CD14-positive monocyte (primary cell): Measurements from ENCODE around the gene KCNE4. TPM values are rescaled to one million over a fixed set of nuclear protein-coding genes. Genes with fewer than 3 reads are reported as not detected.

Source experiments
- DNase-seq, 3 donors: peaks; one replicate each; pipeline ENCODE4 v3.0.0-alpha.2; 2011 to 2022
- H2AFZ ChIP-seq: 2 replicates; pipeline ENCODE4 v1.6.0; 2012; ENCODE audit warnings: mild to moderate bottlenecking, low read depth, low read length, inconsistent platforms; ENCODE audit not compliant: insufficient read depth, poor library complexity, severe bottlenecking
- H3K27ac ChIP-seq, 2 donors: 1 replicate in 1 of 2; 2 replicates in 1 of 2; pipeline ENCODE4 v1.5.1; 2012 to 2013; ENCODE audit warnings: low read length in 2 of 2, control low read depth in 1 of 2, inconsistent platforms in 1 of 2, low read depth in 1 of 2, mild to moderate bottlenecking in 1 of 2
- H3K27me3 ChIP-seq, 2 donors: one replicate each; pipeline versions ENCODE4 v1.6.0 to v1.6.1; 2011 to 2013; ENCODE audit warnings: low read length in 2 of 2; ENCODE audit not compliant: control insufficient read depth in 2 of 2, insufficient read depth in 2 of 2
- H3K36me3 ChIP-seq, 2 donors: replicated peaks in 1 of 2; 1 replicate in 1 of 2; 2 replicates in 1 of 2; pipeline versions ENCODE4 v1.5.1 to v1.6.1; 2012 to 2013; ENCODE audit warnings: low read length in 2 of 2, control low read depth in 1 of 2, inconsistent platforms in 1 of 2, mild to moderate bottlenecking in 1 of 2; ENCODE audit not compliant: insufficient read depth in 2 of 2, control insufficient read depth in 1 of 2
- H3K4me1 ChIP-seq, 2 donors: 1 replicate in 1 of 2; 2 replicates in 1 of 2; pipeline versions ENCODE4 v1.5.1 to v1.6.1; 2012 to 2013; ENCODE audit warnings: low read length in 2 of 2, control low read depth in 1 of 2, inconsistent platforms in 1 of 2, mild to moderate bottlenecking in 1 of 2, moderate library complexity in 1 of 2; ENCODE audit not compliant: insufficient read depth in 2 of 2, control insufficient read depth in 1 of 2
- H3K4me2 ChIP-seq: replicated peaks from 2 replicates; pipeline ENCODE3; 2012; ENCODE audit warnings: low read length, moderate library complexity, mild to moderate bottlenecking; ENCODE audit not compliant: poor library complexity, severe bottlenecking; ENCODE audit errors: extremely low read depth
- H3K4me3 ChIP-seq, 3 experiments: fragments of 200-600 bp in 1 of 3; sonication (generic) in 1 of 3; replicated peaks in 1 of 3; 1 replicate in 2 of 3; 2 replicates in 1 of 3; pipeline ENCODE4 v1.5.1; 2011 to 2013; ENCODE audit warnings: low read length in 3 of 3, mild to moderate bottlenecking in 3 of 3, control low read depth in 2 of 3, low read depth in 2 of 3, inconsistent platforms in 1 of 3, moderate library complexity in 1 of 3
- H3K79me2 ChIP-seq: 2 replicates; pipeline ENCODE4 v1.6.0; 2012; ENCODE audit warnings: mild to moderate bottlenecking, control low read depth, inconsistent platforms, low read length, moderate library complexity; ENCODE audit not compliant: insufficient read depth
- H3K9ac ChIP-seq: 2 replicates; pipeline ENCODE4 v1.6.0; 2017; ENCODE audit warnings: low read length, mild to moderate bottlenecking; ENCODE audit not compliant: insufficient read depth, poor library complexity, severe bottlenecking
- H3K9me3 ChIP-seq, 2 donors: replicated peaks in 1 of 2; 1 replicate in 1 of 2; 2 replicates in 1 of 2; pipeline versions ENCODE4 v1.5.1 to v1.6.1; 2012 to 2013; ENCODE audit warnings: low read length in 2 of 2, control low read depth in 1 of 2; ENCODE audit not compliant: control insufficient read depth in 1 of 2, insufficient read depth in 1 of 2
- H4K20me1 ChIP-seq: 2 replicates; pipeline ENCODE4 v1.6.0; 2012; ENCODE audit warnings: mild to moderate bottlenecking, low read length, control low read depth, moderate library complexity; ENCODE audit not compliant: insufficient read depth
- H3K27ac Mint-ChIP-seq, 7 donors: one replicate each; pipeline ENCODE4 v1.8.0; 2020; ENCODE audit warnings: mild to moderate bottlenecking in 7 of 7, mixed read lengths in 7 of 7, moderate library complexity in 6 of 7, inconsistent platforms in 2 of 7
- H3K27me3 Mint-ChIP-seq, 3 donors: one replicate each; pipeline ENCODE4 v1.8.0; 2021 to 2022; ENCODE audit warnings: low read depth in 3 of 3, mild to moderate bottlenecking in 3 of 3, mixed read lengths in 3 of 3, moderate library complexity in 3 of 3, inconsistent platforms in 1 of 3
- H3K36me3 Mint-ChIP-seq, 2 donors: one replicate each; pipeline ENCODE4 v1.8.0; 2020; ENCODE audit warnings: mixed read lengths in 2 of 2, inconsistent platforms in 1 of 2, mild to moderate bottlenecking in 1 of 2
- H3K4me1 Mint-ChIP-seq: one replicate; pipeline ENCODE4 v1.8.0; 2020; ENCODE audit warnings: mild to moderate bottlenecking, mixed read lengths
- H3K4me3 Mint-ChIP-seq, 2 donors: one replicate each; pipeline ENCODE4 v1.8.0; 2020; ENCODE audit warnings: mild to moderate bottlenecking in 2 of 2, mixed read lengths in 2 of 2, moderate library complexity in 1 of 2
- H3K9me3 Mint-ChIP-seq, 7 donors: one replicate each; pipeline ENCODE4 v1.8.0; 2020 to 2022; ENCODE audit warnings: mixed read lengths in 7 of 7, mild to moderate bottlenecking in 6 of 7, moderate library complexity in 6 of 7, inconsistent platforms in 2 of 7
- CTCF ChIP-seq: fragments of 200-600 bp; IDR thresholded peaks from one replicate; pipeline ENCODE4 v1.8.0; 2022; ENCODE audit warnings: antibody characterized with exemption, mild to moderate bottlenecking
- WGBS: methylation state at CpG from one replicate; pipeline ENCODE4 v1.1.5; 2013; ENCODE audit warnings: missing lambda C conversion rate; ENCODE audit not compliant: insufficient coverage; 5-methylcytosine and 5-hydroxymethylcytosine counted together
- intact Hi-C, 2 donors: fragments of 100-400 bp; cut with micrococcal nuclease; formaldehyde crosslinking; loops; one replicate each; pipeline versions ENCODE4 v1.15.0 to v1.15.1; 2023
- polyA plus RNA-seq, 3 donors: library from polyadenylated mRNA; depleted of rRNA in 1 of 3; unstranded in 2 of 3; stranded (reverse) in 1 of 3; fragments of 300-500 nt in 2 of 3; fragments of >200 nt in 1 of 3; fragmentation: Illumina TruSeq in 2 of 3; gene quantifications; 1 replicate in 2 of 3; 2 replicates in 1 of 3; pipeline ENCODE4 v1.2.3, GENCODE V29; 2012 to 2021

KCNE4 gene
- polyA plus RNA-seq, 3 donors, result not detected

DNA sequence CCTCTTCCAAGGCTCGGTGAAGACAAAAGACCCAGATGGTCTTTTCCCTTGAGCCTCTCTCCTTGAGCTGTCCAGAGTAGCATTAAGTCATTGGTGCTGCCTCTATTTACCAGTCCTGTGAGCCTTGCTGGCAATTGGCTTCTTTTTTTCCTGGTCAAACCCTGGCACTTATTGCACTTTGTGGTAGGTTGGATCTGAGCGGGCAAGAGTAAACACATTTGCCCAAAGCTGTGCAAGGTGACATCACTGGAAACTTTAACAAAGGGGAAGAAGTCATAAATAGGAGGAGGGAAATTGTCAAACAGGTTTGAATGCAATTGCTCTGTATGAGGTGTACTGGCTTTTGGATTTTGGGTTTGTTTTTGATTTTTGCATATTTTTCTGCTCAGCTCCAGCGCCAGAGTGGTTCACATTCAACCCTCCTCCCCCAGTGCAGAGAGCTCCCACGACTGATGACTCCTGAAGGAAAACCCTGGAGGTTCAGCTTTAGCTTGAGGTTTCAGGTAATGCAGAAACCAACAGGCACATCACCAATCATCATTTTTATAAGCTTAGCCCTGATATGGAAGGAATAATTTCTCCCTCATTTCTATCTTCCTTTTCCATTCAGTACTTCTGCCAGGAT, 8.3 kb downstream of the KCNE4 start:
- Histone ChIP-seq H3K79me2 (no peaks in the 10 kb centered on the region), H3K36me3 (no peaks in the 10 kb centered on the region), H3K4me1 (no peaks in the 10 kb centered on the region), H3K27ac (no peak overlapping the region), H3K9me3 (no peaks in the 10 kb centered on the region), H3K4me3 (no peak overlapping the region), H2AFZ (no peak overlapping the region), H4K20me1 (no peaks in the 10 kb centered on the region), H3K4me2 (no peak overlapping the region), H3K27me3 (no peaks in the 10 kb centered on the region), H3K9ac (no peak overlapping the region)
- H3K27ac Mint-ChIP-seq, result no peak overlapping the region
- DNase-seq, result no peak
- no peak overlapping the region for H3K4me3 Mint-ChIP-seq
- no peaks in the 10 kb centered on the region for H3K4me1 Mint-ChIP-seq
- H3K9me3 Mint-ChIP-seq, result peaks cover 0 to 2% (median 0%) of the 10 kb centered on the region in 7 donors
- WGBS, result no CpG with 5 or more reads among the region's 4 CpGs
- peaks cover 0 to 16% (median 2%) of the 10 kb centered on the region in 3 donors for H3K27me3 Mint-ChIP-seq
- H3K36me3 Mint-ChIP-seq, result no peaks in the 10 kb centered on the region
- no peak for TF ChIP-seq CTCF
- intact Hi-C loops, result no loop called here

DNA sequence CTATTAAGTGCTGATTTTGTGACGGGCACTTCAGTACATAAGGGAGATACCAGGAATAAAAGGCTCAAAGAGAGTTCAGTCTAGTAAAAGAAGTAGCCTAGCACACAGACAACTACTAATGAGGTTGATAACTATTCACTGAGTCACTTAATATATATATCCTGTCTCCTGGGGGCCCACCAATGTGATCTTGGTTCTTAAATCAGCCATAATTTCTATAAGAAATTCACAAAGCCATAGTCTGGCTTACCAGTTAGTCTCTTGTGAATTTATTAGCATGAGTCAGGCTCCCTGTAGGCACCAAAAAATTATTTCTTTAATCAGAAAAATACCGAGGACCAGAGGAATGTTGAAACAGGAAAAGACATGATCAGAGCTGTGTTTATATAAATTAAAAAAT, 10.4 kb downstream of the KCNE4 start:
- H3K9me3 Mint-ChIP-seq, result peaks cover 0 to 2% (median 0%) of the 10 kb centered on the region in 7 donors
- TF ChIP-seq CTCF, result no peak
- Histone ChIP-seq H3K9ac (no peak overlapping the region), H3K4me1 (no peaks in the 10 kb centered on the region), H3K36me3 (no peaks in the 10 kb centered on the region), H3K79me2 (no peaks in the 10 kb centered on the region), H3K27me3 (no peaks in the 10 kb centered on the region), H3K27ac (no peak overlapping the region), H3K4me2 (no peak overlapping the region), H3K9me3 (no peaks in the 10 kb centered on the region), H2AFZ (no peak overlapping the region), H3K4me3 (no peak overlapping the region), H4K20me1 (no peaks in the 10 kb centered on the region)
- no peak overlapping the region for H3K27ac Mint-ChIP-seq
- no peak for DNase-seq
- intact Hi-C loops, result no loop called here
- H3K4me3 Mint-ChIP-seq, result no peak overlapping the region
- H3K4me1 Mint-ChIP-seq, result no peaks in the 10 kb centered on the region
- WGBS, result no CpG with 5 or more reads among the region's 2 CpGs
- no peaks in the 10 kb centered on the region for H3K36me3 Mint-ChIP-seq
- H3K27me3 Mint-ChIP-seq, result peaks cover 0 to 16% (median 2%) of the 10 kb centered on the region in 3 donors
